Cortex of kidney (tissue), 1 donor: ENCODE results near the gene ELOF1.
A peak's percentile ranks its signal among the peaks of the same experiment; 100 is the strongest.
"Not testable (repeated sequence)": the region's sequence is repeated elsewhere in the genome, so short reads cannot be mapped to it uniquely, and the experiment has no call there.

Experiments
- DNase-seq: peaks from one replicate; lab custom pipeline; 2025; lab: John Stamatoyannopoulos, UW

ELOF1 gene

GRCh38 chr19:11558881-11559828 lies at the start of gene ELOF1:
Gene ELOF1 (minus strand): TSS chr19:11559230. CDS start chr19:11554347, 4,883 bp downstream.
- peak; percentile 80 for DNase-seq

DNA sequence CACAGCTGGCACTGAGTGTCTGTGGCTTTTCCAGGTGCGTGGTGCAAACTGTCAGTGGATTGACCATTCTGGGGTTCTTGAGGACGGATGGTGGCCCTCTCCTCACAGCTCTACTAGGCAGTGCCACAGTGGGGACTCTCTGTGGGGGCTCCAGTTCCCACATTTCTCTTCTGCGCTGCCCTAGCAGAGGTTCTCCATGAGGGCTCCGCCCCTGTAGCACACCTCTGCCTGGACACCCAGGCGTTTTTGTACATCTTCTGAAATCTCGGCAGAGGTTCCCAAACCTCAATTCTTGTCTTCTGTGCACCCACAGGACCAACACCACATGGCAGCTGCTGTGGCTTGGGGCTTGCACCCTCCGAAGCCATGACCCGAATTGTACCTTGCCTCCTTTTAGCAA lies 47.5 kb upstream of the ELOF1 start:
- DNase-seq, result no peak

DNA sequence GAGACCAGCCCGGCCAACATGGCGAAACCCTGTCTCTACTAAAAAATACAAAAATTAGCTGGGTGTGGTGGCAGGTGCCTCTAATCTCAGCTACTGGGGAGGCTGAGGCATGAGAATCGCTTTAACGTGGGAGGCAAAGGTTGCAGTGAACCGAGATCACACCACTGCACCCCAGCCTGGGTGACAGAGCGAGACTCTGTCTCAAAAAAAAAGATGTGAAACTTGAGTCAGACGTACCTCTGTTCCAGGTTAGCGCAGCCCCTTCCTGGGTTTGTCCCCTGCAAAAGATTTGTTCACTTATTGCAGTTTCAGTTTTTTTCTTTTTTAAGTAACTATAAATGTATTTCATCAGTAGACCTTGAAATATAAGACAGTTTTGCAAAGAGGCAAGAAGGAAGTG lies 40.7 kb upstream of the ELOF1 start:
- not testable (repeated sequence) for DNase-seq

GRCh38 chr19:11598746-11599145 lies 39.7 kb upstream of the ELOF1 start:
- no peak for DNase-seq

DNA sequence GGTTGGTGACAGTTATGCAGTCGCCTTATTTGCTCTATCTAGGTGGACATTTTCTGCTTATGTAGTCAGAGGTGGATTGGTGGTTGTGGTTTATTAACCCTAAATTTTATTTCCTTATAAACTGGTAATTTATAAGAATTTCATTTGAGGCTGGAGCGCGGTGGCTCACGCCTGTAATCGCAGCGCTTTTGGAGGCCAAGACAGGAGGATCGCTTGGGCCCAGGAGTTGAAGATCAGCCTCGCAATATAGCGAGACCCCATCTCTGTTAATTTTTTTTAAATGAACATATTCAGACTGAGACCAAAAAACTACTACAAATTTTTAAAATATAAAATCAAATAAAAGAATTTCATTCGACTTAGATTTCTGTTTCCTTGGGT lies 39.1 kb upstream of the ELOF1 start:
- DNase-seq, result no peak

DNA sequence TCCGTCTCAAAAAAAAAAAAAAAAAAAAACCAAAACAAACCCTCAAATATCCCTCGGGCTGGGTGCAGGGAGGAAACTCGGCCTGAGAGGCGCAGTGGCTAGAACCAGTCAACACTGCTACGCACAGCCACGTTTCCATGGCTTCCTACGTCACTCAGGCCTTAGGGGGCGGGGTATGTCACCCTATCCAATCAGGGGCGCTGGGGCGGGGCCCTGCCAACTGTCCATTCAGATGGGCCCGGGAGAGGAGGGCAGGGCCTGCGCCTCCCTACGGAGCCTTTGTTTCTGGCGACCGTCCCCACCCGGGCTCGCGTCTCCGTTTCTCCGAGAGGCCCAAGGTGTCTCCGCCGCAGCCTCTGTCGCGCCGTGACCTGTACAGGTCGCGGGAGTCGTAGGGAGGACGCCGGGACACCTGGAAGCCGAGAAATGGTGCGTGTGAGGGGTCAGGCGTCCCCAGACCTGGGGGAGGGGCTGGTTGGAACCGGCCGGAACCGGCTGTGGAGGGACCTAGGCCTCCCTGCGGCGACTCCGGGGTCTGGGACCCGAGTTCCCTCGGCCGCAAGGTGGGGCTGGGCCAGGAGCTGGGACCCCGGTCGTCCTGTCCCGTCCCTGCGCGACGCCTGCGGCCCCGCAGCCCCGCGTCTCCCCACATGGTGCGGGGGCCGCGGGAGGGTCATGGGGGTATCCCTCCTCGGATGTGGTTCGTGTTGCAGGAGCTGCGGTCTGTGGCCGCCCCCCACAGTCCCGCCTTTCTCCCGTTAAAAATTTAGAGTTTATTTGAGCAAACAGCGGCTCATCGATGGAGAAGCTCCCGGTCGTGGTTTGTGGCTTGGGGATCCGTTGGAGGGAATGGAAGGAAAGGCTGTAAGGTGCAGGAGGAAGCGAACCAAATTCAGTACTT lies 38.4 kb upstream of the ELOF1 start, which contains the start of gene ZNF627:
Gene ZNF627 (plus strand): TSS at position 282 of the 901 bp plus-strand sequence. CDS start 145 bp downstream, at position 427.
- no peak for DNase-seq

DNA sequence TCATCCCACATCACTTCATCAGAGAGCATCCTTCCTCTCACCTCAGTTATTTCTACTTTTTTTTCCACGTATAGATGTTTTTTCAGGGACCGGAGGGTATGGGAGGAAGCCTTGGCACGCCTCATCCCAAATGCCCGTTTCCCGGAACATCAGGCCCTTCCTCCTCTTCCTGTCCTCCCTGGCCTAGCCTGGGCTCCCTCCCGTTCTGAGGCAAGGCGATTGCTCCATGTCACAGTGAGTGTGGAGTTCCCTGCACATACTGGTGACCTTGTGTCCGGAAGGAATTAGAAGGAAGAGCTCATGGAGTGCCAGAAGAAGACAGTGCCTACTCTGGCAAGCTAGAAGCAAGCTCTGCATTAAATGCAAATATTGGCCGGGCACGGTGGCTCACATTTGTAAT lies 37.1 kb upstream of the ELOF1 start:
- no peak for DNase-seq

GRCh38 chr19:11594084-11594483 lies 35.1 kb upstream of the ELOF1 start:
- DNase-seq, result no peak

DNA sequence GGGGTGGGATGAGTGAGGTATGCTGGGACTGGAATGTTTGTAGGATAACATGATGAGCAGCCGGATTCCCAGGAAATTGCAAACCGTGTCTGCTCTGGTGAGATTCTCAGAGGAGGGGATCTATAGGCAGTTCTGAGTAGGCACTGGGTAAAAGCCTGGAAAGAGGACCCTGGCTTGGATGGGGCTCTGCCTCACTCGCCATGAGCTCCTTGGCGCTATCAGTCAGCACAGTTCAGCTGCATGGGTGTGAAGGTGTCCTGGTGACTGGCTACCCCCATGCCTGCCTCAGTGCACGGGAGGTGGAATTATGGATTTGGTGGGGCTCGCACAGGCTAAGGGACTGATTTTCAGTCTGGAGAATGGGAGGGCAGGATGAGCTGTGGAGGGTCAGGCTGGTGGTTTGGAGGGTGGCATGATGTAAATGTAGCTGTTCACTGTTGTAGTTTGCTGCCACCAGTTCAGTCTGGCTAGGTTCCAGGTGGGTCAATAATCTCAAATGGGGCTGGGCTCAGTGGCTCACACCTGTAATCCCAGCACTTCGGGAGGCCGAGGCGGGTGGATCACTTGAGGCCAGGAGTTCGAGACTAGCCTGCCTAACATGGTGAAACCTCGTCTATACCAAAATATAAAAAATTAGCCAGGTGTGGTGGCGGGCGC lies 29.1 kb upstream of the ELOF1 start:
- DNase-seq, result no peak

GRCh38 chr19:11587302-11587974 lies 28.4 kb upstream of the ELOF1 start:
- no peak for DNase-seq

DNA sequence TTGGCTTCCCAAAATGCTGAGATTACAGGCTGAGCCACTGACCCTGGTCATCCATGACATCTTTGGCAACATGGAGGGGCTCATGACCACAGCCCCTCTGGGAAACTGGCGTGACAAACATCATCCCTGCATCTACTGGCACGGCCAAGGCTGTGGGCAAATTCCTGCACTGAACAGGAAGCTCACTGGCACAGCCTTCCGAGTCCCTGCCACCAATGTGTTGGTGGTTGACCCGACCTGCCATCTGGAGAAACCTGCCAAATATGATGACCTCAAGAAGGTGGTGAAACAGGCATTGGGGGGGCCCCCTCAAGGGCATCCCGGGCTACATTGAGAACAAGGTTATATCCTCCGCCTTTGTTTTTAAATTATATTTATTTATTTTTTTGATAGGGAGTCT lies 27.3 kb upstream of the ELOF1 start:
- no peak for DNase-seq

- DNase-seq, result no peak
Observed at GRCh38 chr19:11581740-11582139, 22.7 kb upstream of the ELOF1 start.

- no peak for DNase-seq
Observed at GRCh38 chr19:11580116-11580515, 21.1 kb upstream of the ELOF1 start.

DNA sequence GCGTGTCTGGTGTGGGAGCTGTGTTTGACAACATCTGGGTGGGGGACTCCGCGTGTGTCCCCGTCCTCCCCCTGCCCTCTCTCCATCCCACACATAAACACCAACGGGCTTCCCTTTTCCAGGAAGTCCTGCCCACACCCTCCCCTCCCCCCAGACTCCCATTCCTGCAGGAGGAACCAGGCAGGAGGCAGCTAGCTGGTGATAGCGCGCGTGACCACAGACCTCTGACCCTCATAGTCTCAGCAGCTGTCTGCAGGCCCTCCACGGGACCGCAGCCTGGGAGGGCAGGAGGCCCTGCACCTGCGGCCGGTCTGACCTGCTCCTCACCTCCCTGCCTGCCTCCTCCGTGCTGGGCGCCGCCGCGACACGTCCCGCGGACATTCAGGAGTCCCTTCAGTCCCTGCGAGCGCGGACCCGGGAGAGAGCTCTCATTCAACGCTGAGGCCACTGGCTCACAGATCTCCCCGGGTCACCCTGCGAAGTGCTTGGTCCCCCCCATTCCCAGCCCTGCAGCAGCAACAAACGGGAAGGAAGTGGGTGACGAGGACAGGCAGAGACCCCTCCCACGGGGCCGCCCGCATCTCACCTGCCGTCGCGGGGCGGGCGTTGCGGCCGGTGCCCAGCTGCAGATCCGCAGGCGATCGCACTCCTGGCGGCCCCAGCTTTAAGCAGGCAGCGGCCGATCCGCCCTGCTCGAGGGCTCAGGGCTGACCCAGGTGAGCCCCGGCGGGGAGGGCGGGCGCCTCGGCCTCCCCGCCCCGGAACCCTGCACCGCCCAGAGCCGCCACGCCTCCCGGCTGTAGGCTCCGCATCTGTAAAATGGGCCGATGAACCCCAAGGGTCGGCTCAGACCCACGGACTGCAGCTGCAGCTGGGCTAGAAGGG lies 19.5 kb upstream of the ELOF1 start:
- no peak for DNase-seq

DNA sequence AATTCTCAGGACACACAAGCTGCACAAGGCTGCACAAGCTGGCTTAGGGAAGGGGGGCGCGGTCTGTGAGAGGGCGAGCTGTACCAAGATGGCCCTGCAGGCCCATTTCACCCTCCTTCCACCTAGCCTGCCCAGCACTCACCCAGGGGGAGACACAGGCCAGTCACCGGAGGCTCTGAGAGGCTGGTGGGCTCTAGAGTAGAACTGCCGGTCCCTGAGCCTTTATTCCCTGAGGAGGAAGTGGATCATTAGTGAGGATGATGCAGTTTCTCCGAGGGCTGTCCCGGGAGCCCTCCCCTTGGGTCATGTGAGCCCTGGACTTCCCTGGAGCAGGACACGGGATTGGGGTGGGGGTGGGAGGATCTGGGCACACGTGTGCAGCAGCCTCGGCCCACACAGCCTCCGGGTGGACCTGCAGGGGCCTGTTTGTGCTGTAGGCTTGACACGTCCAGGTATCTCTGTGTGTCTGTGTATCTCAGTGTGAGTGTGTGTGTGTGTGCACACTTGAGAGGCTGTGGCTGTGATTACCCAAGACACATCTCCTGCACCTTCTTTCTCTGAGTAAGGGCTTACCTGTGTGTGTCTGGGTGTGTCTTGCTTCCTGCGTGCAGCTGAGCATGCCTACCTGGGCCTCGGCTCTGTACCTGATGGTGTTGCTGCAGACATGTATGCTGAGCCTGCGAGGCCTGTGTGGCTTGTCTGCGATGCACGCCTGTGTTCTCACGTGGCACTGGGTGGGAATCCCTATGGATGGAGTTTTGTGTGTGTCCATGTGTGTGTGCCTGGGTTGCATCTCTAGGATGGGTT lies 18.6 kb upstream of the ELOF1 start, which contains the start of gene ACP5:
Gene ACP5 (minus strand): TSS at position 195 of the 807 bp plus-strand sequence. CDS start 328 bp downstream, outside the sequence.
- no peak for DNase-seq

DNA sequence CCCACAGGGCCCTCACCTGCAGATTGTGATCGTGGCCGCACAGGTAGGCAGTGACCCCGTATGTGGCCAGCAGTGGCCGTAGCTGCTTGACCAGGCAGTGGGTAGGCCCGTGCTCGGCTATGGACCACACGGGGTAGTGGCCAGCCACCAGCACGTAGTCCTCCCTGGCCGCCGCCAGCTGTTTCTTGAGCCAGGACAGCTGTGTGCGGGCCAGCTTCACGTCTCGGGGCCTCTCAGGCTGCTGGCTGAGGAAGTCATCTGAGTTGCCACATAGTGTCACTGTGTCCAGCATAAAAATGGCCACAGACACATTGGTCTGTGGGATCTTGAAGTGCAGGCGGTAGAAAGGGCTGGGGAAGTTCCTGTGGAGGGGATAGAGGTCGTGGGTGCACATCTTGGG lies 17.2 kb upstream of the ELOF1 start:
- no peak for DNase-seq

GRCh38 chr19:11574689-11575088 lies 15.7 kb upstream of the ELOF1 start:
- no peak for DNase-seq

DNA sequence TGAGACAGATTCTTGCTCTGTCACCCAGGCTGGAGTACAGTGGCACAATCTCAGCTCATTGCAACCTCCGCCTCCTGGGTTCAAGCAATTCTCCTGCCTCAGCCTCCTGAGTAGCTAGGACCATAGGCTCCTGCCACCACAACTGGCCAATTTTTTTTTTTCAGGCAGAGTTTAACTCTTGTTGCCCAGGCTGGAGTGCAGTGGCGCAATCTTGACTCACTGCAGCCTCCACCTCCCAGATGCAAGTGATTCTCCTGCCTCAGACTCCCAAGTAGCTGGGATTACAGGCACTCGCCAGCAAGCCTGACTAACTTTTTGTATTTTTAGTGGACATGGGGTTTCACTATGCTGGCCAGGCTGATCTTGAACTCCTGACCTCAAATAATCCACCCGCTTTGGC lies 14.7 kb upstream of the ELOF1 start:
- not testable (repeated sequence) for DNase-seq

DNA sequence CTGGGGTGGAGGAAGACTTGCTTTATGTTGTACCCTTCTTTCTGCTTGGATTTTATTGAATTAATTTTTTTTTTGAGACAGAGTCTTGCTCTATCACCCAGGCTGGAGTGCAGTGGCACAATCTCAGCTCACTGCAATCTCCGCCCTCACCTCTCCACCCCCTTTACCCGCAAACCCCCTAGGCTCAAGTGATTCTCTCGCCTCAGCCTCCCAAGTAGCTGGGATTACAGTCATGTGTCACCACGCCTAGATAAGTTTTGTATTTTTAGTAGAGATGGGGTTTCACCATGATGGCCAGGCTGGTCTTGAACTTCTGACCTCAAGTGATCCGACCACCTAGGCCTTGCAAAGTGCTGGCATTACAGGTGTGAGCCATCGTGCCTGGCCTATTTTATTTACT lies 14.3 kb upstream of the ELOF1 start:
- not testable (repeated sequence) for DNase-seq
